K562 (cell line): ENCODE data around the gene IFITM2. TPM values are rescaled to one million over a fixed set of nuclear protein-coding genes. Genes with fewer than 3 reads are reported as not detected.

Source experiments
- CXXC5 ChIP-seq: fragments of 250-450 bp; sonication (Bioruptor Pico); IDR thresholded peaks from 2 replicates; pipeline ENCODE4 v1.8.0; 2022; ENCODE audit warnings: inconsistent platforms, mild to moderate bottlenecking, moderate library complexity
- GABPA ChIP-seq: fragments of 200-800 bp; sonication (Bioruptor generic); conservative IDR thresholded peaks from 2 replicates; pipeline ENCODE4 v1.6.1; 2016; ENCODE audit warnings: low read depth, missing genetic modification characterization, missing compliant biosample characterization
- KDM4B ChIP-seq, 2 experiments: fragments of 450-650 bp in 1 of 2; sonication (generic) in 1 of 2; IDR thresholded peaks; 2 replicates each; pipeline ENCODE4 v1.6.1; 2016 to 2017; ENCODE audit warnings: borderline replicate concordance in 2 of 2, antibody characterized with exemption in 1 of 2, low read depth in 1 of 2, mild to moderate bottlenecking in 1 of 2
- POLR2G ChIP-seq: fragments of 200-400 bp; formaldehyde crosslinking; IDR thresholded peaks from 2 replicates; pipeline ENCODE4 v1.6.1; 2017; ENCODE audit warnings: low read depth, mild to moderate bottlenecking, antibody characterized with exemption, low read length, moderate library complexity
- POLR2H ChIP-seq: IDR thresholded peaks from 2 replicates; pipeline ENCODE4 v1.6.1; 2016; ENCODE audit warnings: missing genetic modification characterization, low read depth, mild to moderate bottlenecking, control low read depth, missing compliant biosample characterization, moderate library complexity
- SAFB ChIP-seq: fragments of 200-400 bp; formaldehyde crosslinking; IDR thresholded peaks from 2 replicates; pipeline ENCODE4 v1.6.1; 2017; ENCODE audit warnings: low read depth, low read length, borderline replicate concordance
- SAFB2 ChIP-seq: fragments of 200-400 bp; formaldehyde crosslinking; IDR thresholded peaks from 2 replicates; pipeline ENCODE4 v1.6.1; 2018; ENCODE audit warnings: borderline replicate concordance, low read length, low read depth, moderate library complexity; ENCODE audit not compliant: severe bottlenecking
- SMARCA4 ChIP-seq: fragments of 450-650 bp; IDR thresholded peaks from 2 replicates; pipeline ENCODE4 v1.6.1; 2016
- ZNF3 ChIP-seq: fragments of 250-450 bp; sonication (Bioruptor Pico); IDR thresholded peaks from 2 replicates; pipeline ENCODE4 v1.5.0; 2021; ENCODE audit warnings: mild to moderate bottlenecking, moderate library complexity
- polyA plus RNA-seq, 8 experiments: library from polyadenylated mRNA; depleted of rRNA in 4 of 8; stranded (reverse) in 5 of 8; unstranded in 3 of 8; fragments of >200 nt; fragmentation: Nextera tagmentation in 2 of 8; fragmentation: Illumina TruSeq in 1 of 8; extraction: Ambion mirVana in 2 of 8; extraction: Trizol in 1 of 8; gene quantifications; 2 replicates each; pipeline versions ENCODE4 v1.2.1 to v1.2.3, GENCODE V29; 2011 to 2014; ENCODE audit warnings: inconsistent platforms in 1 of 8, missing spikeins in 1 of 8
- total RNA-seq, 7 experiments: library from RNA; depleted of rRNA in 6 of 7; stranded (reverse); fragments of >200 nt in 6 of 7; fragmentation: Illumina TruSeq in 2 of 7; extraction: Trizol in 2 of 7; gene quantifications; 2 replicates each; pipeline versions ENCODE4 v1.2.1 to v1.2.3, GENCODE V29; 2011 to 2021; ENCODE audit warnings: low replicate concordance in 1 of 7
- TF ChIP-seq, protein P1 (sequence below): fragments of 250-450 bp; sonication (Bioruptor Pico); IDR thresholded peaks from 2 replicates; pipeline ENCODE4 v1.5.0; 2021
- TF ChIP-seq, protein P2 (sequence below): fragments of 250-450 bp; sonication (Bioruptor Pico); IDR thresholded peaks from 2 replicates; pipeline ENCODE4 v1.9.0; 2021; ENCODE audit warnings: mild to moderate bottlenecking, inconsistent platforms
- TF ChIP-seq, protein P3 (sequence below), 2 experiments: fragments of 450-650 bp; conservative IDR thresholded peaks; 2 replicates each; pipeline ENCODE4 v1.6.1; 2017; ENCODE audit warnings: mild to moderate bottlenecking in 2 of 2, moderate library complexity in 2 of 2

Gene IFITM2
- total and polyA plus RNA-seq, 9 of the 15 experiments (the other 6 are each of a cell fraction or from before 2014, with no cell fraction given): 52.8 to 4,872 (median 356) TPM

DNA sequence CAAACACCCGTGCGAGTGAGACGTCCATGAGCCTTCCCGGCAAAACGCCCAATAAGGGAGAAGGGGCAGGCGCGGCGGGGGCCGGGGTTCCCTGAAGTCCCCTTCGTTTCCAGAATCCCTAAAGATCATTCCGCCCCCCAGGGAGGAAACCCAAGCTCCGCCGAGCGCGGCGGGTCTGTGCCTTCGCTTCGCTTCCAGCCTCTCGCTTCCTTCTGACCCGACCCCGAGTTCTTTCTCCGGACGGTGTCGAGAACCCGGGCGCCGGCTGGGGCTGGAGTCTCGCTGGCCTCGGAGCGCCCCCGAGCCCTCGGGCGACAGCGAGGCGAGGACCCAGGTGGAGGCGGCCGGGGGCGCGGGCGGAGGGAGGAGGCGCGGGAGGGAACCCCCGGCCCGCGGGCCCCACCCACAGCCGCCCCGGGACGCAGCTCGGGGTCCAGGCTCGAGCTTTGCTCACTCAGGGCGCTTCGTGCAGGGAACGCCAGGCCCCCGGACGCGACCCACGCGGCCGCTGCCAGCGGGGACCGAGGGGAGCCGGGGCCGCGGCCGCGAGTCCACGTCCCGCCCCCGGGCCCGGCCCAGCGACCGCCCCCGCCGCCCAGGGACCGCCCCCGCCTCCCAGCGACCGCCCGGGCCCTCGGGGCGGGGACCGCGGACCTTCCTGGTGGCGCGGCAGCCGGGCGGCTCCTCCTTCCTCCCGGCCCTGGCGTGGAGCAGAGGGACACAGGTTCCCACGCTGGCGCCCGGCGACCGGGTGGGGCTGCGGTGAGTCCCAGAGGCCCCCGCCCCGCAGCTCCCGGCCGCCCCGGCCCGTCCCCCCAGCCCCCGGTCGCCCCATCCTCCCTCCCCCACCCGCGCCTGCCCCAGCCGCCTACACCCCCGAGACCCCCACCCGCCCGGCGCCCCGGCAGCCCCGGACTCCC lies 18.9 kb upstream of the IFITM2 start, which contains the start of gene PGGHG (continued):
- TF ChIP-seq, protein P1, sequence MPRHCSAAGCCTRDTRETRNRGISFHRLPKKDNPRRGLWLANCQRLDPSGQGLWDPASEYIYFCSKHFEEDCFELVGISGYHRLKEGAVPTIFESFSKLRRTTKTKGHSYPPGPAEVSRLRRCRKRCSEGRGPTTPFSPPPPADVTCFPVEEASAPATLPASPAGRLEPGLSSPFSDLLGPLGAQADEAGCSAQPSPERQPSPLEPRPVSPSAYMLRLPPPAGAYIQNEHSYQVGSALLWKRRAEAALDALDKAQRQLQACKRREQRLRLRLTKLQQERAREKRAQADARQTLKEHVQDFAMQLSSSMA (CRISPR knock-in tag): no peak
- TF ChIP-seq ZNF3 (no peak), GABPA (peak; percentile 46), SAFB (peak; percentile 87), SMARCA4 (no peak), POLR2G (peak; percentile 78), KDM4B (IDR thresholded peaks at IDR 0.05; ENCODE audit: borderline replicate concordance in 2 of 2, low read depth in 1 of 2) (0 out of 4 replicates have a peak, but pooled peaks of 1 of the 2 experiments have one; percentile 17), POLR2H (tag) (peak; percentile 63), SAFB2 (no peak), CXXC5 (CRISPR knock-in tag) (peak; percentile 64)
- TF ChIP-seq, protein P2, sequence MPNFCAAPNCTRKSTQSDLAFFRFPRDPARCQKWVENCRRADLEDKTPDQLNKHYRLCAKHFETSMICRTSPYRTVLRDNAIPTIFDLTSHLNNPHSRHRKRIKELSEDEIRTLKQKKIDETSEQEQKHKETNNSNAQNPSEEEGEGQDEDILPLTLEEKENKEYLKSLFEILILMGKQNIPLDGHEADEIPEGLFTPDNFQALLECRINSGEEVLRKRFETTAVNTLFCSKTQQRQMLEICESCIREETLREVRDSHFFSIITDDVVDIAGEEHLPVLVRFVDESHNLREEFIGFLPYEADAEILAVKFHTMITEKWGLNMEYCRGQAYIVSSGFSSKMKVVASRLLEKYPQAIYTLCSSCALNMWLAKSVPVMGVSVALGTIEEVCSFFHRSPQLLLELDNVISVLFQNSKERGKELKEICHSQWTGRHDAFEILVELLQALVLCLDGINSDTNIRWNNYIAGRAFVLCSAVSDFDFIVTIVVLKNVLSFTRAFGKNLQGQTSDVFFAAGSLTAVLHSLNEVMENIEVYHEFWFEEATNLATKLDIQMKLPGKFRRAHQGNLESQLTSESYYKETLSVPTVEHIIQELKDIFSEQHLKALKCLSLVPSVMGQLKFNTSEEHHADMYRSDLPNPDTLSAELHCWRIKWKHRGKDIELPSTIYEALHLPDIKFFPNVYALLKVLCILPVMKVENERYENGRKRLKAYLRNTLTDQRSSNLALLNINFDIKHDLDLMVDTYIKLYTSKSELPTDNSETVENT (CRISPR knock-in tag): peak; percentile 67
- TF ChIP-seq, protein P3, sequence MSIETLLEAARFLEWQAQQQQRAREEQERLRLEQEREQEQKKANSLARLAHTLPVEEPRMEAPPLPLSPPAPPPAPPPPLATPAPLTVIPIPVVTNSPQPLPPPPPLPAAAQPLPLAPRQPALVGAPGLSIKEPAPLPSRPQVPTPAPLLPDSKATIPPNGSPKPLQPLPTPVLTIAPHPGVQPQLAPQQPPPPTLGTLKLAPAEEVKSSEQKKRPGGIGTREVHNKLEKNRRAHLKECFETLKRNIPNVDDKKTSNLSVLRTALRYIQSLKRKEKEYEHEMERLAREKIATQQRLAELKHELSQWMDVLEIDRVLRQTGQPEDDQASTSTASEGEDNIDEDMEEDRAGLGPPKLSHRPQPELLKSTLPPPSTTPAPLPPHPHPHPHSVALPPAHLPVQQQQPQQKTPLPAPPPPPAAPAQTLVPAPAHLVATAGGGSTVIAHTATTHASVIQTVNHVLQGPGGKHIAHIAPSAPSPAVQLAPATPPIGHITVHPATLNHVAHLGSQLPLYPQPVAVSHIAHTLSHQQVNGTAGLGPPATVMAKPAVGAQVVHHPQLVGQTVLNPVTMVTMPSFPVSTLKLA (conservative IDR thresholded peaks at IDR 0.05): no peak
